ENCODE data around the gene IL16. TPM values are rescaled to one million over a fixed set of nuclear protein-coding genes. Genes with fewer than 3 reads are reported as not detected.

The IL16 gene
- total RNA-seq, result 1 to 10 TPM; 4.7 to 6.9 TPM
- 1 to 10 TPM; 1.9 to 4.1 TPM for polyA plus RNA-seq

- H3K27ac ChIP-seq (ENCODE audit: low read depth in 1 of 2, low read length in 2 of 2), result no peak within 1 kb of the TSS
- no peaks in the 10 kb centered on the region for H3K36me3 ChIP-seq (ENCODE audit: control insufficient read depth in 4 of 4, insufficient read depth in 3 of 4, low read depth in 1 of 4, low read length in 3 of 4)
- H3K4me3 ChIP-seq (ENCODE audit: low read depth in 1 of 3, low read length in 3 of 3), result no peak within 1 kb of the TSS
- H3K4me1 ChIP-seq (ENCODE audit: control insufficient read depth in 4 of 4, insufficient read depth in 4 of 4, low read length in 3 of 4), result no peaks in the 10 kb centered on the region
- H3K27me3 ChIP-seq (ENCODE audit: control insufficient read depth in 4 of 4, insufficient read depth in 4 of 4, low read length in 3 of 4), result no peaks in the 10 kb centered on the region
- WGBS, result 84% methylated on average over 16 of the region's 16 CpGs
- no peaks in the 10 kb centered on the region for H3K9me3 ChIP-seq (ENCODE audit: control insufficient read depth in 4 of 4, low read length in 3 of 4)
- DNase-seq (ENCODE audit: low spot score), result no peak
- TF ChIP-seq FOXA1 (IDR thresholded peaks at IDR 0.05), result no peak
- no peak for TF ChIP-seq TAF1 (conservative IDR thresholded peaks at IDR 0.05)
- no peak for TF ChIP-seq YY1 (IDR thresholded peaks at IDR 0.05)
- no peak for TF ChIP-seq CTCF (IDR thresholded peaks at IDR 0.05; ENCODE audit: low read depth, low read length, missing input control)
- no peak for TF ChIP-seq ZBTB33 (IDR thresholded peaks at IDR 0.05)
- no peak for TF ChIP-seq ATF3 (IDR thresholded peaks at IDR 0.05)
- TF ChIP-seq REST (IDR thresholded peaks at IDR 0.05), result no peak
- TF ChIP-seq SP1 (IDR thresholded peaks at IDR 0.05), result no peak
- TF ChIP-seq HNF4A (conservative IDR thresholded peaks at IDR 0.05), result no peak
- no peak for TF ChIP-seq JUND (IDR thresholded peaks at IDR 0.05)
- TF ChIP-seq EGR1 (IDR thresholded peaks at IDR 0.05; ENCODE audit: low read depth in 2 of 2), result no peak
- no peak for TF ChIP-seq NR2F2 (IDR thresholded peaks at IDR 0.05)
- TF ChIP-seq RAD21 (IDR thresholded peaks at IDR 0.05), result no peak
- no peak within 1 kb of the TSS for H3K9ac ChIP-seq (ENCODE audit: low read depth in 1 of 2, low read length in 2 of 2)
These were observed at the start of gene IL16 for GRCh38 chr15:81196576-81197254. TSS of gene IL16 (plus strand) at chr15:81196879. CDS start at chr15:81225400, 28,521 bp downstream.

- Histone ChIP-seq H3K4me1 (ENCODE audit: control insufficient read depth in 4 of 4, insufficient read depth in 4 of 4, low read length in 3 of 4) (peaks cover 0 to 11% (median 6%) of the 10 kb centered on the region in 4 donors), H3K27ac (ENCODE audit: low read depth in 1 of 2, low read length in 2 of 2) (no peak overlapping the region), H3K27me3 (ENCODE audit: control insufficient read depth in 4 of 4, insufficient read depth in 4 of 4, low read length in 3 of 4) (no peaks in the 10 kb centered on the region), H3K36me3 (ENCODE audit: control insufficient read depth in 4 of 4, insufficient read depth in 3 of 4, low read depth in 1 of 4, low read length in 3 of 4) (no peaks in the 10 kb centered on the region), H3K4me3 (ENCODE audit: low read depth in 1 of 3, low read length in 3 of 3) (no peak overlapping the region), H3K9ac (ENCODE audit: low read depth in 1 of 2, low read length in 2 of 2) (no peak overlapping the region), H3K9me3 (ENCODE audit: control insufficient read depth in 4 of 4, low read length in 3 of 4) (no peaks in the 10 kb centered on the region)
- DNase-seq (ENCODE audit: low spot score), result no peak
- 86% methylated on average over 7 of the region's 7 CpGs for WGBS
- TF ChIP-seq REST (IDR thresholded peaks at IDR 0.05) (no peak), EGR1 (IDR thresholded peaks at IDR 0.05; ENCODE audit: low read depth in 2 of 2) (no peak), HNF4A (conservative IDR thresholded peaks at IDR 0.05) (no peak), YY1 (IDR thresholded peaks at IDR 0.05) (no peak), HNF4G (IDR thresholded peaks at IDR 0.05) (no peak), FOXA1 (IDR thresholded peaks at IDR 0.05) (no peak), FOXA2 (IDR thresholded peaks at IDR 0.05) (no peak), GABPA (IDR thresholded peaks at IDR 0.05 in 1 of 2, conservative IDR thresholded peaks at IDR 0.05 in 1 of 2) (no peak), TAF1 (conservative IDR thresholded peaks at IDR 0.05) (no peak), CTCF (IDR thresholded peaks at IDR 0.05; ENCODE audit: low read depth, low read length, missing input control) (no peak), SP1 (IDR thresholded peaks at IDR 0.05) (no peak), ATF3 (IDR thresholded peaks at IDR 0.05) (no peak)
These were observed 45.3 kb upstream of the IL16 start for GRCh38 chr15:81151389-81151788.

Data from liver (tissue), 9 donors.